GM10248 (cell line): ENCODE data around the gene TNFAIP8L2.
A peak's percentile ranks its signal among the peaks of the same experiment; 100 is the strongest.

Source experiments
- CTCF ChIA-PET: fragments of 300-600 bp; sonication (Branson Sonifier 250); formaldehyde crosslinking; extraction: SDS; loops from one replicate; lab custom pipeline; 2021; ENCODE audit warnings: antibody characterized with exemption; lab: Yijun Ruan, JAX
- POLR2A ChIA-PET: fragments of 350-650 bp; sonication (Branson Sonifier 250); formaldehyde crosslinking; extraction: SDS; loops from one replicate; lab custom pipeline; 2020; ENCODE audit warnings: antibody characterized with exemption; lab: Yijun Ruan, JAX
- DNase-seq: peaks from one replicate; pipeline ENCODE4 v3.0.0; 2012; ENCODE audit errors: extremely low spot score
- CTCF ChIP-seq: IDR thresholded peaks from 2 replicates; pipeline ENCODE4 v1.5.1; 2012; ENCODE audit warnings: mild to moderate bottlenecking, low read depth; ENCODE audit errors: extremely low read depth, missing control alignments, control extremely low read depth

TNFAIP8L2 gene

GRCh38 chr1:151165738-151166504 is 9.5 kb downstream of the TNFAIP8L2 start, which contains the start of the genes LYSMD1 and SCNM1:
Gene LYSMD1 (minus strand): TSS chr1:151165902. CDS start chr1:151165258, 644 bp downstream.
Gene SCNM1 (plus strand): TSS chr1:151166144. CDS start chr1:151166153, 9 bp downstream.
- POLR2A ChIA-PET: interaction anchor here (0.6 to 1.1 kb wide), 3 partner anchors 9 to 103 kb away, joined by 3 read pairs; partner anchors contain the start of genes TNFAIP8L2 and VPS72
- no peak for TF ChIP-seq CTCF
- peak; percentile 94 for DNase-seq
- CTCF ChIA-PET: interaction anchor here (1.4 to 3.6 kb wide), 7 partner anchors 9 to 86 kb away, joined by 3 to 16 read pairs (median 4); partner anchors contain the start of gene TNFAIP8L2

- TF ChIP-seq CTCF: no peak
- ChIA-PET CTCF (interaction anchor here (1.5 to 3.6 kb wide), 4 partner anchors 10 to 142 kb away, joined by 3 to 16 read pairs (median 3); partner anchors contain the start of gene TNFAIP8L2), POLR2A (interaction anchor here (0.6 kb wide), 1 partner anchor 103 kb away, joined by 3 read pairs; no protein-coding TSS in a partner anchor)
- DNase-seq: no peak
Measured at GRCh38 chr1:151166505-151166956, 10.1 kb downstream of the TNFAIP8L2 start.

- CTCF ChIA-PET: interaction anchor here (1.1 to 3.6 kb wide), 6 partner anchors 10 to 142 kb away, joined by 3 to 16 read pairs (median 3); partner anchors contain the start of genes TNFAIP8L2 and VPS72
- TF ChIP-seq CTCF: no peak
- POLR2A ChIA-PET: no interaction called here
- DNase-seq: no peak
Measured at GRCh38 chr1:151167116-151167515, 10.7 kb downstream of the TNFAIP8L2 start.

- POLR2A ChIA-PET: no interaction called here
- CTCF ChIA-PET: interaction anchor here (1.3 to 2.0 kb wide), 7 partner anchors 8 to 175 kb away, joined by 3 to 7 read pairs (median 4); partner anchors contain the start of gene TNFAIP8L2
- TF ChIP-seq CTCF: no peak
- DNase-seq: no peak
Measured at GRCh38 chr1:151171190-151171589, 14.7 kb downstream of the TNFAIP8L2 start.

- POLR2A ChIA-PET: no interaction called here
- no peak for DNase-seq
- CTCF ChIA-PET: interaction anchor here (0.7 to 1.7 kb wide), 13 partner anchors 9 to 77 kb away, joined by 3 to 6 read pairs (median 4); partner anchors contain the start of genes TNFAIP8L2 and VPS72
- TF ChIP-seq CTCF: no peak
Measured at GRCh38 chr1:151175041-151175741, 18.7 kb downstream of the TNFAIP8L2 start.

GRCh38 chr1:151175863-151176262 is 19.4 kb downstream of the TNFAIP8L2 start, which contains the start of gene TMOD4:
Gene TMOD4 (minus strand): TSS chr1:151175981. CDS start chr1:151174875, 1,106 bp downstream.
- ChIA-PET POLR2A (no interaction called here), CTCF (interaction anchor here (0.9 to 1.7 kb wide), 9 partner anchors 9 to 76 kb away, joined by 3 to 6 read pairs (median 4); partner anchors contain the start of gene VPS72)
- peak; percentile 27 for TF ChIP-seq CTCF
- no peak for DNase-seq
